ENCODE measurements around the gene KCNQ1.

- no peak for TF ChIP-seq CTCF (IDR thresholded peaks at IDR 0.05; ENCODE audit: poor library complexity, severe bottlenecking)
- no peak for TF ChIP-seq EZH2 (IDR thresholded peaks at IDR 0.05; ENCODE audit: borderline replicate concordance, insufficient read depth, low read length, poor library complexity, severe bottlenecking)
- TF ChIP-seq TAF1 (IDR thresholded peaks at IDR 0.05; ENCODE audit: low read depth) = no peak
- no peak for TF ChIP-seq POLR2AphosphoS5 (IDR thresholded peaks at IDR 0.05)
- no peak for TF ChIP-seq RAD21 (conservative IDR thresholded peaks at IDR 0.05)
- TF ChIP-seq REST (IDR thresholded peaks at IDR 0.05; ENCODE audit: borderline replicate concordance) = no peak
- TF ChIP-seq EP300 (conservative IDR thresholded peaks at IDR 0.05; ENCODE audit: poor library complexity, severe bottlenecking) = no peak
- TF ChIP-seq SMC3 (conservative IDR thresholded peaks at IDR 0.05; ENCODE audit: poor library complexity) = no peak
Measured at GRCh38 chr11:2843551-2843950, 398.7 kb downstream of the KCNQ1 start.

All from neural cell (in vitro differentiated cells).